GM04504 (cell line): ENCODE results near the gene UBALD1.
A peak's percentile ranks its signal among the peaks of the same experiment; 100 is the strongest.

Source experiments
- DNase-seq: peaks from one replicate; pipeline ENCODE4 v3.0.0-alpha.2; 2012; ENCODE audit warnings: low read depth

The UBALD1 gene

DNA sequence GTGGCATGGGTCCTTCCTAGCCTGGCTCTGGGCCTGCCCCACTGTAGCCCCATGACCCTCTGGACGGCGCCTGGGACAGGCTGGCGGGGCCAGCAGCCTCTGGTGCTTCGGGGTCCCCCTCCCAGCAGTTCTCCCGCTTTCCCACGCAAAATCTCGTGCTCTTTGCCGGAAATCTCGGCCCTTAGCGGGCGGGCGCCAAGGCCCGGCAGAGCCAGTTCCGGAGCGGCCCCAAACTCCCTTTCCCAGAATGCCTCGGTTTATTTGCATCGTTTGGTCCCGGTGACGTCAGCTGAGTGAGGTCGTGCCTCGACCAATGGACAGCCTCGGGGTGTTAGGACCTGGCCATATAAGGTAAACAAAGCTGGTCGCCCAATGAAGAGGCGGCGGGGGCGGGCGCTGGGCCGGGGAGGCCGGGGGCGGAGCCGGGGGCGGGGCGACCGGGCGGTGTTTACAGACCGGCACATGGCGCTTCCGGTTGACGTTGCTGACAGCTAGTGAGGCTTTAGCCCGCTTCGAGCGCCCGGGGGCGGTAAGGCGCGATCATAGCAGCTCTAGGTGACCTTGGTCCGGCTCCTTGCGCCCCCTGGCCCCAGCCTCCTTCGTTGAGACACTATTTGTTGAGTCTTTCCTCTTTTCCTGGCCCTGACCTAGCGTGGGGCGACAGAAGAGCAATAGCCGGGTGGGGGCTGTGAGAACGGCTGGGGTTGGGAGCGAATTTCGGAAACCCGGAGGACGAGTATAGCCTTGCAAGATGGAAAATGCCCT is 1.5 kb upstream of the UBALD1 start:
- DNase-seq = peak; percentile 100

- DNase-seq = no peak
Measured at GRCh38 chr16:4615384-4616046, 827 bp upstream of the UBALD1 start.

GRCh38 chr16:4613636-4614570 is 785 bp downstream of the UBALD1 start:
- DNase-seq = no peak

GRCh38 chr16:4612977-4613635 is 1.6 kb downstream of the UBALD1 start:
- no peak for DNase-seq

DNA sequence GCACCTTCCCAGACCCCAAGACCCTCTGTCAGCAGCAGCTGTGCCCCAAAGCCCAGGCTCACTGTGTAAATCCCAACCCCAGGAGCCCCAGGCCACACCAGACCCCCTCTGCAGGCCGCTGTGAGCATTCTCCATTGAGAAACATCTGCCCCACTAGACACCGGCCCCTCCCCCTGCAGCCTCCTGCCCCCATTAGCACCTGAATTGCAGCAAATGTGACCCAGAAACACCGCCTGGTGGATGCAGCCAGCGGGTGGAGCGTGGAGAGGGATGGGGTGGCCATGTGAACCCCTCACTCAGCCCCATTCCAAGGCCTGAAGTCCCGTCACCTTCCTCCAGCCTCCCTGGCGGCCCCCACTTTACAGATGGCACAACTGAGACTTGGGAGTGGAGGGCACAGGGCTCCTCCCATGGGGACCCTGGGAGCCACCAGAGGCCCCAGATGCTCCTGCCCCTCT is 2.2 kb downstream of the UBALD1 start:
- no peak for DNase-seq

DNA sequence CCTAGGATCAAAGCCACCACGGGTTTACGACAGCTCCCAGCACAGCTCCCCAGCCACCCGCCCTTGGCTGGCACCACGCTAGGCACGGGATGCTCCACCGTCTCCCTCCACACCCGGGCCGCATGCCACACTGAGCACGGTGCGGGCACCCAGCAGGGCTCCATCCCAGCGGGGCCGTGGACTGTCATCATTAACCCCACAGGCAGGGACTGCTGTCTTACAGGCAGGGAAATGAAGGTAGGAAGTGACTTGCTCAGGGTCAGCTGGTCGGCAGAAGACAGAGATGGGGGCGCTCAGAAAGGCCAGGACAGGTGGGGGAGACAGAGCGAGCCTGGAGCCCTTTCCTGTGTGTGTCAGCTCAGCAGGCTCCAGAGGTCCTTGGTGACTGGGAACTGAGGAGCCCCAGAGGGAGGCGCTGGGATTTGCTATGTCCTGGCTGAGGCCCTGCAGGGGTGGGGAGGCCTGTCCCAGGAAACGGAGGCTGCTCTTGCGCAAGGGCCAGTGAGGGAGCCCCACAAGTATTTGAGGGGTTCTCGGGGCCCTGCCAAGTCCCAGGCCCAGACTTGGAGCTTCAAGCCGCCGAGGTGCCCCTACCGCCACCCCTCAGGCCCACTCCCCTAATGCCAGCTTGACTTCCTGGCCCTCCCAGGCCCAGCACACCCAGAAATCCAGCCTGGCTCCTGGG is 3.2 kb downstream of the UBALD1 start:
- no peak for DNase-seq

- DNase-seq = no peak
Measured at GRCh38 chr16:4610011-4611005, 4.4 kb downstream of the UBALD1 start.

- no peak for DNase-seq
Measured at GRCh38 chr16:4609200-4610010, 5.3 kb downstream of the UBALD1 start.

- DNase-seq = no peak
Measured at GRCh38 chr16:4608704-4608980, 6.0 kb downstream of the UBALD1 start.

GRCh38 chr16:4607841-4608703 is 6.6 kb downstream of the UBALD1 start:
- no peak for DNase-seq

GRCh38 chr16:4606354-4606753 is 8.3 kb downstream of the UBALD1 start:
- DNase-seq = no peak

DNA sequence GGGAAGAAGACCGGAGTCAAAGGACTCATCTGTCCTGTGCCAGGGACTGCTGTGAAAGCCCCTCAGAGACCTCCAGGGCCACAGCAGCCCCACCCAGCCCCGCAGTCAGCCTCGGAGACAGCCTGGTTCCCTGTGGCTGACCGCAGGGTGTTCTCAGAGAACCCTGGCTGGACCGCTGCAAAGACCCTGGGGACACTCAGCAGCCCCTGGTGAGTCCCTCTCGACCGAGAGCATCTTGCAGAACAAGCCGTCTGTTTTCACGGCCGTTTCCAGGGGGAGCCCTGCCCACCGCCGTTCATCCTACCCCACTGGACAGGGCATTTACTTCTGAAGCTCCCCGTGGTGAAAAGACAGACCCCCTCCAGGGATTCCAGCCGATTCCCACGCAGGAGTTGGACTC is 10.3 kb downstream of the UBALD1 start:
- no peak for DNase-seq

- DNase-seq = no peak
Measured at GRCh38 chr16:4603624-4604170, 11.0 kb downstream of the UBALD1 start.

- DNase-seq = no peak
Measured at GRCh38 chr16:4602331-4602730, 12.4 kb downstream of the UBALD1 start.

- no peak for DNase-seq
Measured at GRCh38 chr16:4601864-4602186, 12.9 kb downstream of the UBALD1 start.

GRCh38 chr16:4601036-4601863 is 13.4 kb downstream of the UBALD1 start:
- no peak for DNase-seq

DNA sequence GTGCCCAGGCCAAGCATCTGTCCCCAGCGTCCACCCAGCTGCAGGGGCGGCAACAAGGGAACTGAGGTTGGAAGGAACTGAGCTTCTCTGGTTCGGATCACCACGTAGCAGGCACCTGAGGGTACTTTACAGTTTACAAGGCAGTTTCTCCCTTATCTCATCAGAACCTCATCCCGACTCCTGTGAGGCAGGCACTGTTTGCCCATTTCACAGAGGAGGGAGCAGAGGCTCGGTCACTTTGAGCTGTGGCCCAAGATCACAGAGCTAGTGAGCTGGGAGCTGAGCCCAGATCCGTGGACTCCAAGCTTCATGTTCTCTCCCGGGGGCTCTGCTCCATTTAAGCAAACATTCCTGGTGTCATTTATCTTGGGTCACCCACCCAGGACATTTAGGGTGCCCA is 15.1 kb downstream of the UBALD1 start:
- DNase-seq = no peak
